Natural killer cell (primary cell): Measurements from ENCODE around the gene PTPRM. TPM values are rescaled to one million over a fixed set of nuclear protein-coding genes. Genes with fewer than 3 reads are reported as not detected.

Source experiments
- ATAC-seq, 3 donors: fragments of 150-1000 bp in 2 of 3; fragments of 200-7000 bp in 1 of 3; cut with Tn5 transposase; 1 replicate in 1 of 3; 2 replicates in 2 of 3; pipeline ENCODE4 v1.10.0; 2021; ENCODE audit warnings: mild to moderate bottlenecking in 2 of 3, moderate library complexity in 2 of 3
- DNase-seq, 2 donors: peaks; one replicate each; pipeline versions ENCODE4 v3.0.0 to v3.0.0-alpha.2; 2013 to 2021; ENCODE audit warnings: mixed read lengths in 1 of 2
- H3K27ac ChIP-seq: one replicate; pipeline ENCODE4 v1.5.1; 2013; ENCODE audit warnings: mild to moderate bottlenecking, low read length
- H3K27me3 ChIP-seq: one replicate; pipeline ENCODE4 v1.6.1; 2013; ENCODE audit warnings: low read length; ENCODE audit not compliant: control insufficient read depth, insufficient read depth
- H3K36me3 ChIP-seq: one replicate; pipeline ENCODE4 v1.6.1; 2013; ENCODE audit warnings: low read length; ENCODE audit not compliant: control insufficient read depth, insufficient read depth
- H3K4me1 ChIP-seq: one replicate; pipeline ENCODE4 v1.6.1; 2013; ENCODE audit warnings: low read length; ENCODE audit not compliant: control insufficient read depth, insufficient read depth
- H3K4me3 ChIP-seq: one replicate; pipeline ENCODE4 v1.5.1; 2013; ENCODE audit warnings: low read length
- H3K9me3 ChIP-seq: one replicate; pipeline ENCODE4 v1.6.1; 2013; ENCODE audit warnings: low read length; ENCODE audit not compliant: control insufficient read depth, insufficient read depth
- H3K27ac Mint-ChIP-seq, 2 donors: one replicate each; pipeline ENCODE4 v1.8.0; 2022; ENCODE audit warnings: mild to moderate bottlenecking in 2 of 2, mixed read lengths in 2 of 2, moderate library complexity in 1 of 2
- H3K27me3 Mint-ChIP-seq, 2 donors: one replicate each; pipeline ENCODE4 v1.8.0; 2022; ENCODE audit warnings: low read depth in 2 of 2, mixed read lengths in 2 of 2
- H3K36me3 Mint-ChIP-seq: one replicate; pipeline ENCODE4 v1.8.0; 2022; ENCODE audit warnings: mixed read lengths
- H3K4me1 Mint-ChIP-seq, 2 donors: one replicate each; pipeline ENCODE4 v1.8.0; 2022; ENCODE audit warnings: mixed read lengths in 2 of 2
- H3K4me3 Mint-ChIP-seq: one replicate; pipeline ENCODE4 v1.8.0; 2022; ENCODE audit warnings: mild to moderate bottlenecking, moderate library complexity, mixed read lengths
- H3K9me3 Mint-ChIP-seq, 2 donors: one replicate each; pipeline ENCODE4 v1.8.0; 2022; ENCODE audit warnings: mixed read lengths in 2 of 2
- CTCF ChIP-seq: fragments of 200-600 bp; IDR thresholded peaks from one replicate; pipeline ENCODE4 v1.8.0; 2022; ENCODE audit warnings: antibody characterized with exemption
- WGBS: methylation state at CpG from one replicate; pipeline ENCODE4 v1.1.7; 2013; ENCODE audit warnings: missing lambda C conversion rate; ENCODE audit not compliant: insufficient coverage; 5-methylcytosine and 5-hydroxymethylcytosine counted together
- intact Hi-C: fragments of 100-400 bp; cut with micrococcal nuclease; formaldehyde crosslinking; loops from one replicate; pipeline ENCODE4 v1.14.2; 2022
- total RNA-seq, 4 donors: library from RNA; stranded (reverse); fragments of 120-200 nt in 1 of 4; gene quantifications; one replicate each; pipeline versions ENCODE4 v1.2.3 to v1.2.4, GENCODE V29; 2013 to 2022

PTPRM gene
- total RNA-seq, 3 donors from 2014 or later (not counting 1 experiment from before 2014, with no cell fraction given): 5.0 to 13.2 (median 12.1) TPM

- Mint-ChIP-seq H3K27ac (no peak overlapping the region), H3K27me3 (no peaks in the 10 kb centered on the region), H3K4me3 (no peak overlapping the region), H3K36me3 (no peaks in the 10 kb centered on the region), H3K9me3 (peaks cover 0 to 2% of the 10 kb centered on the region in 2 donors), H3K4me1 (no peaks in the 10 kb centered on the region)
- ATAC-seq: no peak
- intact Hi-C loops: no loop called here
- Histone ChIP-seq H3K9me3 (no peaks in the 10 kb centered on the region), H3K27me3 (no peaks in the 10 kb centered on the region), H3K36me3 (no peaks in the 10 kb centered on the region), H3K4me3 (no peak overlapping the region), H3K27ac (no peak overlapping the region), H3K4me1 (no peaks in the 10 kb centered on the region)
- DNase-seq: no peak
- no peak for TF ChIP-seq CTCF
- WGBS: 90% methylated on average over 6 of the region's 6 CpGs
These were observed 861.8 kb downstream of the PTPRM start for GRCh38 chr18:8428951-8429350.

- H3K27me3 ChIP-seq: no peaks in the 10 kb centered on the region
- DNase-seq (no peak), ATAC-seq (no peak)
- 81% methylated on average over 4 of the region's 4 CpGs for WGBS
- H3K4me1 ChIP-seq: no peaks in the 10 kb centered on the region
- H3K36me3 ChIP-seq: no peaks in the 10 kb centered on the region
- H3K27ac Mint-ChIP-seq: no peak overlapping the region
- H3K4me3 ChIP-seq: no peak overlapping the region
- no peak overlapping the region for H3K4me3 Mint-ChIP-seq
- H3K4me1 Mint-ChIP-seq: no peaks in the 10 kb centered on the region
- no peaks in the 10 kb centered on the region for H3K9me3 ChIP-seq
- no peaks in the 10 kb centered on the region for H3K27me3 Mint-ChIP-seq
- intact Hi-C loops: no loop called here
- H3K36me3 Mint-ChIP-seq: no peaks in the 10 kb centered on the region
- peaks cover 0 to 2% of the 10 kb centered on the region in 2 donors for H3K9me3 Mint-ChIP-seq
- TF ChIP-seq CTCF: no peak
- no peak overlapping the region for H3K27ac ChIP-seq
These were observed 863.9 kb downstream of the PTPRM start for GRCh38 chr18:8431036-8431435.

GRCh38 chr18:8433323-8433722 is 866.2 kb downstream of the PTPRM start:
- Histone ChIP-seq H3K36me3 (no peaks in the 10 kb centered on the region), H3K27me3 (no peaks in the 10 kb centered on the region), H3K9me3 (no peaks in the 10 kb centered on the region), H3K27ac (no peak overlapping the region), H3K4me1 (no peaks in the 10 kb centered on the region), H3K4me3 (no peak overlapping the region)
- intact Hi-C loops: no loop called here
- H3K4me3 Mint-ChIP-seq: no peak overlapping the region
- H3K4me1 Mint-ChIP-seq: no peaks in the 10 kb centered on the region
- ATAC-seq (no peak), DNase-seq (no peak)
- H3K27ac Mint-ChIP-seq: no peak overlapping the region
- H3K27me3 Mint-ChIP-seq: no peaks in the 10 kb centered on the region
- WGBS: 83% methylated on average over 15 of the region's 15 CpGs
- H3K36me3 Mint-ChIP-seq: no peaks in the 10 kb centered on the region
- no peak for TF ChIP-seq CTCF
- H3K9me3 Mint-ChIP-seq: no peaks in the 10 kb centered on the region

GRCh38 chr18:8433771-8434170 is 866.7 kb downstream of the PTPRM start:
- no peak overlapping the region for H3K4me3 ChIP-seq
- Mint-ChIP-seq H3K4me3 (no peak overlapping the region), H3K9me3 (no peaks in the 10 kb centered on the region), H3K36me3 (no peaks in the 10 kb centered on the region), H3K27me3 (no peaks in the 10 kb centered on the region), H3K4me1 (no peaks in the 10 kb centered on the region), H3K27ac (no peak overlapping the region)
- ATAC-seq: no peak
- H3K27me3 ChIP-seq: no peaks in the 10 kb centered on the region
- no peak overlapping the region for H3K27ac ChIP-seq
- intact Hi-C loops: no loop called here
- DNase-seq: no peak
- H3K36me3 ChIP-seq: no peaks in the 10 kb centered on the region
- TF ChIP-seq CTCF: no peak
- no peaks in the 10 kb centered on the region for H3K4me1 ChIP-seq
- WGBS: 74% methylated on average over 5 of the region's 7 CpGs
- H3K9me3 ChIP-seq: peaks cover under 1% of the 10 kb centered on the region
